ENCODE results near the gene CDY2A.
"Not testable (repeated sequence)": the region's sequence is repeated elsewhere in the genome, so short reads cannot be mapped to it uniquely, and the experiment has no call there.

Gene CDY2A

GRCh38 chrY:18025487-18025886 lies at the start of gene CDY2A:
Gene CDY2A (plus strand): TSS chrY:18025787. CDS start chrY:18026115, 328 bp downstream.
- not testable (repeated sequence) for H3K4me3 ChIP-seq (replicated peaks; ENCODE audit: low read depth, low read length)

GRCh38 chrY:17997586-17997985 lies 28.0 kb upstream of the CDY2A start:
- DNase-seq (ENCODE audit: extremely low read depth, low read depth); H3K4me3 ChIP-seq (replicated peaks; ENCODE audit: low read depth, low read length): not testable (repeated sequence)

More at GRCh38 chrY:18025487-18025886, at the start of gene CDY2A:
- not testable (repeated sequence) for DNase-seq (ENCODE audit: extremely low read depth, low read depth)

- not testable (repeated sequence) for H3K4me3 ChIP-seq (replicated peaks; ENCODE audit: low read depth, low read length)
Observed at GRCh38 chrY:17998266-17998665, 27.3 kb upstream of the CDY2A start.

GRCh38 chrY:18023897-18024296 lies 1.7 kb upstream of the CDY2A start:
- DNase-seq (ENCODE audit: extremely low read depth, low read depth); H3K4me3 ChIP-seq (replicated peaks; ENCODE audit: low read depth, low read length): not testable (repeated sequence)

More at GRCh38 chrY:17998266-17998665, 27.3 kb upstream of the CDY2A start:
- not testable (repeated sequence) for DNase-seq (ENCODE audit: extremely low read depth, low read depth)

GRCh38 chrY:18028845-18029244 lies 3.3 kb downstream of the CDY2A start:
- DNase-seq (ENCODE audit: extremely low read depth, low read depth); H3K4me3 ChIP-seq (replicated peaks; ENCODE audit: low read depth, low read length): not testable (repeated sequence)

- not testable (repeated sequence) for DNase-seq (ENCODE audit: extremely low read depth, low read depth)
Observed at GRCh38 chrY:18030178-18030577, 4.6 kb downstream of the CDY2A start.

GRCh38 chrY:18034100-18034814 lies 8.7 kb downstream of the CDY2A start:
- not testable (repeated sequence) for H3K4me3 ChIP-seq (replicated peaks; ENCODE audit: low read depth, low read length); DNase-seq (ENCODE audit: extremely low read depth, low read depth)

More at GRCh38 chrY:18030178-18030577, 4.6 kb downstream of the CDY2A start:
- not testable (repeated sequence) for H3K4me3 ChIP-seq (replicated peaks; ENCODE audit: low read depth, low read length)

- H3K4me3 ChIP-seq (replicated peaks; ENCODE audit: low read depth, low read length); DNase-seq (ENCODE audit: extremely low read depth, low read depth): not testable (repeated sequence)
Observed at GRCh38 chrY:18034864-18035263, 9.3 kb downstream of the CDY2A start.

- not testable (repeated sequence) for DNase-seq (ENCODE audit: extremely low read depth, low read depth); H3K4me3 ChIP-seq (replicated peaks; ENCODE audit: low read depth, low read length)
Observed at GRCh38 chrY:18044990-18045389, 19.4 kb downstream of the CDY2A start.

- DNase-seq (ENCODE audit: extremely low read depth, low read depth); H3K4me3 ChIP-seq (replicated peaks; ENCODE audit: low read depth, low read length): not testable (repeated sequence)
Observed at GRCh38 chrY:18048149-18049040, 22.8 kb downstream of the CDY2A start.

GRCh38 chrY:18049061-18049460 lies 23.5 kb downstream of the CDY2A start:
- not testable (repeated sequence) for DNase-seq (ENCODE audit: extremely low read depth, low read depth)

GRCh38 chrY:18056473-18056872 lies 30.9 kb downstream of the CDY2A start:
- not testable (repeated sequence) for DNase-seq (ENCODE audit: extremely low read depth, low read depth); H3K4me3 ChIP-seq (replicated peaks; ENCODE audit: low read depth, low read length)

More at GRCh38 chrY:18049061-18049460, 23.5 kb downstream of the CDY2A start:
- H3K4me3 ChIP-seq (replicated peaks; ENCODE audit: low read depth, low read length), result not testable (repeated sequence)

- not testable (repeated sequence) for DNase-seq (ENCODE audit: extremely low read depth, low read depth); H3K4me3 ChIP-seq (replicated peaks; ENCODE audit: low read depth, low read length)
Observed at GRCh38 chrY:18073464-18073863, 47.9 kb downstream of the CDY2A start.

Measured in HFF-Myc (cell line).